Renal pelvis (tissue), 4 donors: ENCODE measurements around the gene CP. TPM values are rescaled to one million over a fixed set of nuclear protein-coding genes. Genes with fewer than 3 reads are reported as not detected.
A peak's percentile ranks its signal among the peaks of the same experiment; 100 is the strongest.

Source experiments
- DNase-seq: peaks from one replicate; pipeline ENCODE4 v3.0.0-alpha.2; 2013
- polyA plus RNA-seq, 3 donors: library from polyadenylated mRNA; unstranded; fragments of 120-200 nt; gene quantifications; one replicate each; pipeline ENCODE4 v1.2.1, GENCODE V29; 2013; ENCODE audit not compliant: insufficient read length in 3 of 3

CP gene
- polyA plus RNA-seq, 3 donors, result 0.33 to 0.70 (median 0.43) TPM

GRCh38 chr3:149186721-149187120 lies 34.9 kb downstream of the CP start:
- no peak for DNase-seq

- no peak for DNase-seq
These were observed 35.4 kb downstream of the CP start for GRCh38 chr3:149186219-149186618.

- DNase-seq, result no peak
These were observed 40.4 kb downstream of the CP start for GRCh38 chr3:149181182-149181581.

- DNase-seq, result peak; percentile 12
These were observed 41.5 kb downstream of the CP start for GRCh38 chr3:149180057-149180573.

GRCh38 chr3:149179220-149179619 lies 42.4 kb downstream of the CP start:
- DNase-seq, result no peak

- DNase-seq, result no peak
These were observed 44.5 kb downstream of the CP start for GRCh38 chr3:149177122-149177521.

- peak; percentile 62 for DNase-seq
These were observed 46.7 kb downstream of the CP start for GRCh38 chr3:149174901-149175300.

- no peak for DNase-seq
These were observed 51.0 kb downstream of the CP start for GRCh38 chr3:149170672-149171071.

- no peak for DNase-seq
These were observed 53.7 kb downstream of the CP start for GRCh38 chr3:149167898-149168297.

GRCh38 chr3:149163066-149163465 lies 58.6 kb downstream of the CP start:
- DNase-seq, result no peak

GRCh38 chr3:149162007-149162406 lies 59.6 kb downstream of the CP start:
- no peak for DNase-seq

GRCh38 chr3:149160754-149161300 lies 60.8 kb downstream of the CP start:
- no peak for DNase-seq

- DNase-seq, result no peak
These were observed 68.2 kb downstream of the CP start for GRCh38 chr3:149153402-149153801.

GRCh38 chr3:149152420-149152819 lies 69.2 kb downstream of the CP start:
- no peak for DNase-seq

- peak; percentile 38 for DNase-seq
These were observed 69.8 kb downstream of the CP start for GRCh38 chr3:149151843-149152242.

- DNase-seq, result no peak
These were observed 71.2 kb downstream of the CP start for GRCh38 chr3:149150436-149150835.

GRCh38 chr3:149145974-149146373 lies 75.7 kb downstream of the CP start:
- no peak for DNase-seq

- DNase-seq, result no peak
These were observed 76.3 kb downstream of the CP start for GRCh38 chr3:149145356-149145755.

- no peak for DNase-seq
These were observed 78.9 kb downstream of the CP start for GRCh38 chr3:149142682-149143081.

- DNase-seq, result peak; percentile 41
These were observed 87.1 kb downstream of the CP start for GRCh38 chr3:149134575-149134974.

GRCh38 chr3:149131589-149131988 lies 90.0 kb downstream of the CP start:
- no peak for DNase-seq

- peak; percentile 92 for DNase-seq
These were observed 92.1 kb downstream of the CP start, which contains the start of gene HPS3 for GRCh38 chr3:149129326-149130205. Gene HPS3 (plus strand): TSS chr3:149129638. CDS start chr3:149129724, 86 bp downstream.

GRCh38 chr3:149128821-149129220 lies 92.8 kb downstream of the CP start:
- peak; percentile 11 for DNase-seq
